ENCODE results near the gene ABHD6.
A peak's percentile ranks its signal among the peaks of the same experiment; 100 is the strongest.
"Not testable (repeated sequence)": the region's sequence is repeated elsewhere in the genome, so short reads cannot be mapped to it uniquely, and the experiment has no call there.

The ABHD6 gene

DNA sequence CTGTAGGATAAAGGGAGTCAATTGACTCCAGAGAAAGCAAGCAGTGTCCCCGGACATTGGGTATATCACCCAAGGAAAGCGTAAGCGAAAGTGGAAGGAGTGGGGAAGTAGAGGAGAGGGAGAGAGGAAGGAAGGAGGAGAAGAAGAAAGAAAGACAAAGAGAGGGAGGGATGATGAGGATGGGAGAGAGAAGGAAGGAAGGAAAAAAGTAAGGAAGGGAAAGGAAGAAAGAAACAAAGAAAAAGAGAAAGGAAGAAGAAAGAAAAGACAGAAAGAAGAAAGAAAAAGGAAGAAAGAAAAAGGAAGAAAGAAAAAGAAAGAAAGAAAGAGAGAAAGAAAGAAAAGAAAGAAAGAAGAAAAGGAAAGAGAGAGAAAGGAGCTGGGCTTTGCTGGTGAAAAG lies 27.7 kb upstream of the ABHD6 start:
- no peak for DNase-seq (ENCODE audit: low read depth in 3 of 3)

DNA sequence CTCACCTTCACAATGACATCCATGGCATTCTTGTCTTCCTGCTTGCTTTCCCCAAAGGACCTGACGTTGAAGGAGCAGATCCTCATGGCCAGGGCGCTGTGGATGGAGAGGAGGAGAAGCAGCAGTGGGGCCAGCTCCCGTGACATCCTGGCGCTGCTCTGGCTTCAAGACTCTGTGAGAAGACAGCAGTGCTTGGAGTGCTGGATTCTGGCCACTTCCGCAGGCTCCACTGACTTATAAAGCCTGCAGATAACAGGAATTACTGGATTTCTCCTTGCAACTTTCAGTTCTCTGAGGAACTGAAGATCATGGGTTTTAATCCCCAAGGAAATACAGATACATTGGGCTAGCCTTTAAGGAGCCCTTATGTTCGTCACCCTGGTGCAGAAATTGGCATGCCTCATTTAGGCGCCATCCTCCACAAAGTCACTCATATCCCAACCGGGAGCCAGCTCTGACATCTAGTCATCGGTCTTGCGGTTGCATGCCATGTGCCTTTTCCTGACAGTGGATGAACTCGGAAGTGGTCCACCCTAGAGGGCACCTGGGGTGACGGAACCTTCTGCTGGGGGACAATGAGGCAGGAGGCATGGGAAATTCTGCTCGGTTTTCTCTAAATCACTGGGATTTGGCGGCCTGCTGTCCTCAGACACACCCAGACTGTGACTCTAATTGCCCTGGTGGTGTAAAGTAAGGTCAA lies 26.7 kb upstream of the ABHD6 start, which contains the start of gene DNASE1L3:
Gene DNASE1L3, minus strand, starts transcription at position 212 of the 700 bp plus-strand sequence. Its CDS starts 66 bp downstream, at position 146.
- DNase-seq (ENCODE audit: low read depth in 3 of 3) = no peak

DNA sequence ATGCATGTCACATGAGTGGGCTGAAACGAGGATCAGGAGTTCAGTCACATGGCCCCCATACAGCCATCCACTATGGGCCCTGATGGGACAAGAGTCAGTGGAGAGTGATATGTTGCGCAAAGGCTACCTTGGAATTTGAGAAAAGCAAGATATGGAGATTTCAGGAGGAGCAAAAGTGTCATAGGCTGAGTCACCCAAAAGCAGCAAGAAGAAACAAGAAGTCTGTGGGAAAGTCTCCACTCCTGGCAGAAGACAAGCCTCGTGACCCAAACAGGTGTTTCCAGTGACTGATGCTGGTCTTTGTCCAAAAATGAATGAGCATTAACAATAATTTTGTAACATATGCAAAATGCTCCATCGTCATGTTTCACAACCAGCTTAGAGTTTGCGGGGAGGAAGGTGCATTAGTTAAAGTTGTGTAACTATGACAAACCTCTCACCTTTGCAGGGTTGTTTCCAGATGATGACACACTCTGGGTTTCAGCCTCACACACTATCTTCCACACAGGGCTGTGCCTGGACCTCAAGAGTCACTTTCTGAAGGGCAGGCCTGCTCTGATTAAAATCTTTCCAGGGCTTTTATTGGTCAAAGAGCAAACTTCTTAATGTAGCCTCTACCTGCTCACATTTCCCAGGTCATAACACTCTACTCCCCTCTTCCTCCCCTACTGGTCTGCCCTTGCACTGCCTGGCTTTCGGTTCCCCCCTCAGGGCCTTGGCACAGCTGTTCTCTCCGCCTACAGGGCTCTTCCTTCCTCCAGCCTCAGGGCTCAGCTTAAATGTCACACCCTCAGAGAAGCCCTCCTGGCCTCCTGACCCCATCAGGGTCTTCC lies 22.9 kb upstream of the ABHD6 start:
- DNase-seq (ENCODE audit: low read depth in 3 of 3) = peak; percentile 25 to 44 (median 42)

DNA sequence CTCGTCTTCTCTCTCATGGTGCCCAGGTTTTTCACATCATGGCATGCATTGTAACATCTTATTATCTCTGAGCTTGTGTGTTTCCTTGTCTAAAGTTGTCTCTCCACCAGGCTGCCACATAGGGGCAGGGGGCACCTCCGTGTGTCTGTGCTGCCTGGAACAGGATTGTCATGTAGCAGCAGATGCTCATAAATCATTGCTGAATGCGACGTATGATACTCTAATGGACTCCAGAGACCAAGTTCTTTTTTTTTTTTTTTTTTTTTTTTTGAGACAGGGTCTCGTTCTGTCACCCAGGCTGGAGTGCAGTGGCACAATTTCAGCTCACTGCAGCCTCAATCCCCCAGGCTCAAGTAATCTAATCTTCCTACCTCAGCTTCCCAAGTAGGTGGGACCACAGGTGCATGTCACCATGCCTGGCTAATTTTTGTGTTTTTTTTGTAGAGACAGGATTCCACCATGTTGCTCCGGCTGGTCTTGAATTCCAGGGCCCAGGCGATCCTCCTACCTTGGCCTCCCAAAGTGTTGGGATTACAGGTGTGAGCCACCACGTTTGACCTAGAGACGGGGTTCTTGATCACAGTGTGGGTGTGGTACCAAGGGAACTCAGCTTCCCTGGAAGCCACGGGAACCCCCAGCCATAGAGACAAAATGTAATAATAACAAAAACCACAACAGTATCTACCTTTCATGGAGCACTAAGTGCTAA lies 22.1 kb upstream of the ABHD6 start:
- no peak for DNase-seq (ENCODE audit: low read depth in 3 of 3)

DNA sequence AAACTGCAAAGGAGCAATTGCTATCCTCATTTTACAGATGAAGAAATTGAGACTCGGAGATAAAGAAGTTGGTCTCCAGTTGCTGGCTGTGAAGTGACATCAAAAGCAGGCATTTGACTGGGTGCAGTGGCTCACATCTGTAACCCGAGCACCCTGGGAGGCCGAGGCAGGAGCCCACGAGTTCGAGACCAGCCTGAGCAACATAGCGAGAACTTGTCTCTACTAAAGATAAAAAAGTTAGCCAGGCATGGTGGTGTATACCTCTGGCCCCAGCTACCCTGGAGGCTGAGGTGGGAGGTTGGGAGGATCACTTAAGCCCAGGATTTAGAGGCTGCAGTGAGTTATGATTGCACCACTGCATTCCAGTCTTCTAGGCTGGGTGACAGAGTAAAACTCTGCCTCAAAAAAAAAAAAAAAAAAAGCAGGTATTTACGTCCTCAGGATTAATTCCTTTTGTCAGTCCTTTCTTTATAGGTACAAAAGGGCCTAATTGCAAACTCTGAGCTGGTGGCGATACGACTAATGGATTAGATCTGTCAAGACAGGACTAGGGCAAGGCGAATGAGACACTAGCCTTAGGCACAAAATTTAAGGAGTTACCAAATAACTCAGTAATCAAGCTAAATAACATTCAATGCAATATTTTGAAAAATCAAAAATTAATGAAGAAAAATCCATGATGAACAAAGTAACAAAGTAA lies 20.9 kb upstream of the ABHD6 start:
- no peak for DNase-seq (ENCODE audit: low read depth in 3 of 3)

DNA sequence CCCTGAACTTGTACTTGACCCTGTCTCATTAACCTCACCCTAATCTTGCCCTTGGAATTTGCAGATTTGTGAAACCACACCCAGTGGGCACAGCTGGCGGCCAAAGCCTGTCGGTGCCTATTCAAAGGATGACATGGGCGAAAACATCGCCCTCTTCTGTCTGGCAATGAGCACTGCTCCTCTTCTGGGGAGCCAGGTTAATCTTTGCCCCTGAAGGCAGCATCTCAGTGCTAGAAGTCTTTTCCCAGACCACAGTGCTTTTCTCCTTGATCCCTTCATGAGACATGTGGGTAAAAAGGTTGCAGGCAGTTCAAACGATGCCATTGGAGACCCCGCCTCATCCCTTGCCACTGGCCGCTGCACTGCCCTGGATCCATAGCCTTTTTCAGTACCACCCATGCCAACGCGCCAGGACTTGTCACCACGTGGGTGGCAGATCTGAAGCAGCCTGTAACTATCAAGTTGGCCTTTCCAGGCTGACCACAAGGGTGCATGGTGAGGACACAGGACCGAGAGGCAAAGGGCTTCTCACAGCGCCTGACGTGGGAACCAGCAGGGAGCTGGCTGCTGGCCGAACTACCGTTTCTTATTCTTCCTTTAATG lies 20.3 kb upstream of the ABHD6 start:
- DNase-seq (ENCODE audit: low read depth in 3 of 3) = peak in 2 of 3 donors; percentile 19 to 35

DNA sequence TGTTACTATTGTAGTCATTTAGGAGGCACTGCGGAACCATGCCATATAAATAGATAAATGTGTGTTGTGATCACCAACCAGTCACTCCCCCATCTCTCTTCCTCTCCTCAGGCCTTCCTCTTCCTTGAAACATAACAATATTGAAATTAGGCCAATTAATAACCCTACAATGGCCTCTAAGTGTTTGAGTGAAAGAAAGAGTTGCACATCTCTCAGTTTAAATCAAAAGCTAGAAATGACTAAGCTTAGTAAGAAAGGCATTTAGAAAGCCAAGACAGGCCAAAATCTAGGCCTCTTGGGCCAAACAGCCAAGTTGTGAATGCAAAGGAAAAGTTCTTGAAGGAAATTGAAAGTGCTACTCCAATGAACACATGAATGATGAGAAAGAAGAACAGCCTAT lies 18.7 kb upstream of the ABHD6 start:
- no peak for DNase-seq (ENCODE audit: low read depth in 3 of 3)

DNA sequence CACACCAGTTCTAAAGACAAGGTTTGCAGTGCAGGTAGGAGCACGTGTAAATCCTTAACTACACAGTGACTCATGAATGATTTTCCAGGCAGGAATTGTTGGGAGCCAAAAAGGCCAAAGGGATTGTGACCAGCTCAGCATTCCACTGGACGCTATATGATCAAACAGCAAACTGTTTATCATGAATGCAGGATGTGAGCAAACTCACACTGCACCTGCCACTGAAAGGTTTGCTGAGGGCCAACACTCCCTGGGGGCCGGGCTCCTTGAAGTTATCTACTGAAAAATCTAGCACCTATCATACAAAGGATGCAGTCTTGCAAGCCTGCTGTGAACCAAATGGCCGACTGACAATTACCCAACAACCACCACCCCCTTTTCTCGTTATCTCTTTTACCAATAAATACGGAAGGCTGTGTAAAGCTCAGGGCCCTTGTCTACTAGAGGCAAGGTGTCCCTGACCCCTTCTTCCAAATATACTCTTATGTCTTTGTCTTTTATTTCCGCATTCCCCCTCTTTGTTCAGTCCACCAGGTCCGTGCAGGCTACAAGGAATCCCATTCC lies 15.3 kb upstream of the ABHD6 start:
- DNase-seq (ENCODE audit: low read depth in 3 of 3) = no peak

DNA sequence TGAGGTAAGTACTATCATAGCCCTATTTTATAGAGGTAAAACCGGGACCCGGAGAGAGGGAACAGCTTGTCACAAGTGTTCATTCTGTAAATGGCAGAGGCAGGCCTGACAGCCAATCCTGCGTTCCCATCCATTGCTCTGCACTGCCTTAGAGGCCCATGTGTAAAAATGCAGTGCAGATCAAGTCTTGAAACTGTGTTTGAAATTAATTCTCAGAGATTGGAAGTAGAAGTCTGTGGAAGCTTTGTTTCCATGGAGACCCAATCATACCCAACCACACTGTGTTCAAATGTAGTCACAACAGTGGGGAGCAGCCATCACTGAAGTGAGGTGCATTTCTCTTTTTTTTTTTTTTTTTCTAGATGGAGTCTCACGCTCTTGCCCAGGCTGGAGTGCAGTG lies 13.7 kb upstream of the ABHD6 start:
- no peak for DNase-seq (ENCODE audit: low read depth in 3 of 3)

DNA sequence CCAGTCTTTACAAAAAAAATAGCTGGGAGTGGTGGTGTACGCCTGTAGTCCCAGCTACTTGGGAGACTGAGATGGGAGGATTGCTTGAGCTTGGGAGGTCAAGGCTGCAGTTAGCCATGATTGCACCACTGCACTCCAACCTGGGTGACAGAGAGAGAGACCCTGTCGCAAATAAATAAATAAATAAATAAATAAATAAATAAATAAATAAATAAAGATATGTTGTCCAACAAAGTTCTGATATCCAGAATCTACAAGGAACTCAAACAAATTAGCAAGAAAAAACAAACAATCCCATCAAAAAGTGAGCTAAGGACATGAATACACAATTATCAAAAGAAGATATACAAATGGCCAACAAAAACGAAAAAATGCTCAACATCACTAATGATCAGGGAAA lies 9.7 kb upstream of the ABHD6 start:
- DNase-seq (ENCODE audit: low read depth in 3 of 3) = not testable (repeated sequence)

DNA sequence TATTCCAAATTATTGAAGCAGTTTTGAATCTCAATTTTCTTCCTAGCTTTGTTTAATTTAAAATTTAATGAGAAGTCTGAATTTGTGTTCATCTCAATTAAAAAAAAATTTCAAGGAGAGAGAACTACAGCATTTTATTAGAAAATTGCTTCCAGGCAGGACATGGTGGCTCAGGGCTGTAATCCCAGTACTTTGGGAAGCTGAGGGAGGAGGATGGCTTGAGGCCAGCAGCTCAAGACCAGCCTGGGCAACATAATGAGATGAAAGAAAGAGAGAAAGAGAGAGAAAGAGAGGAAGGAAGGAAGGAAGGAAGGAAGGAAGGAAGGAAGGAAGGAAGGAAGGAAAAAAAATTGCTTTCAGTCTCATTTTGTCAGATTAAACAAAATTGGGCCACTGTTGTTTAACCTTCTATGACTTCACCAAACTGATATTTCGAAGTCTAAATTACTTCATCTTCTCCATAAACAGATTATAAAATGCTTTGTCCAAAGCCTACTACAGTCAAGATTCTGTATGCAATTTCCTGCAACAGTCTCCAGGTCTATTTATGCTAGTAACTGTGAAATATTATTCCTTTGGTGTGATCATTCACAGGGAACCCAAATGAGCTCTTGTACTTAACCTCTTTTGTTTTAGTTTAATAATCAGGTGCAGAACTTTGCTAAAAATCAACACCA lies 6.6 kb upstream of the ABHD6 start:
- no peak for DNase-seq (ENCODE audit: low read depth in 3 of 3)

DNA sequence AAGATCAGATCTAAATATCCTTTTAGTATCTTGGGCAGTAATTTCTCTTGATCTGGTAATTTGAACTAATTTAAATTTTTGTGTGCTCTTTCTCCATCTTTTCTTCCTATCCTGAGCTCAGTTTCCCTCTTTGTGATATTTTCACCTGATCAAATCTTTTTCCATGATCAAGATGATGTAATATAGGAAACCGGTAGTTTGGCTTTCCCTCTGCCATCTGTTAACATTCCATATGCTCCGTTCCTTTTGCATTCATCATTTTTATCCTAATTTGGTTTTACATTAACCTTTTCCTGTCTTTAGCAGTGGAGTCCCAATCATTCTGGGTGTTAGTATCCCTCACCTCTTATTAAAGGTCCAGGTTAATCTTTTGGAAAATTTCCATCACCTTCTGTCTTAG lies 5.9 kb upstream of the ABHD6 start:
- no peak for DNase-seq (ENCODE audit: low read depth in 3 of 3)

DNA sequence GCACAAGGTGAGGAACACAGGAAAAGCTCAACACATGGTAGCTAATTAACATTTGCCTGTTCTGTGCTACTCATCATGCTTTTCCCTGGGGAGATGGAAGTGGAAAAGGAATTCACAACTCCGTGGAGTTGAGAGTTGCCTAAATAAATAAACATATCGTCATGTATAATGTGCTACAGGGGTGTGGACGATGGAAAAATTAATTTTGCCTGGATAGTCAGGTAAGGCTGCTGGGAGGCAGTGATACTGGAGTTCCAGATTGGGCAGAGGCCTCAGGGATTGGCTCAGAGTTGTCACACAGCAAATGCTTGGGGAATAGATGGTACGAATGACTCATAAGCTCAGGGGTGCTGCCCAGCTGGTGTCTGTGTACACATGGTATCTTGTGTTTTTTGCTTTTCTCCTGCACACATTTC lies 3.1 kb upstream of the ABHD6 start:
- DNase-seq (ENCODE audit: low read depth in 3 of 3) = no peak

DNA sequence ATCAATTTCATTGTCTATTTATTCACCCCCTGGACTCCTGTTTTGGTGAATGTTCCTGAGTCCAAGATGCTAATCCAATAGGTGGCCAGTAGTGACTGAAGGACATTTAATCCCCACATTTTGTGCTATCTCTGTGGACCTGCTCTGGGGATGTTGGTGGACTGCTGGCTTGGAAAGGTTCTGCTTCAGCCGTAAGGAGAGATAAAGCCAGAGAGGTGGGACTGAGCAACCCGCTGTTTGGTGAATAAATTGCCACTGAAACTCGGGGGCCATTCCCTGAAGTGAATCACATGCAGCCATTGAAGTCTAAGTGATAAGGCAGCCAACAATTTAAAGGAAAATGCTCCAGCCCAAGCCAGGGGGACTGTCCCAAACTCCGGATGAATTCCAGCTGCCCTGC lies 1.6 kb upstream of the ABHD6 start:
- no peak for DNase-seq (ENCODE audit: low read depth in 3 of 3)

DNA sequence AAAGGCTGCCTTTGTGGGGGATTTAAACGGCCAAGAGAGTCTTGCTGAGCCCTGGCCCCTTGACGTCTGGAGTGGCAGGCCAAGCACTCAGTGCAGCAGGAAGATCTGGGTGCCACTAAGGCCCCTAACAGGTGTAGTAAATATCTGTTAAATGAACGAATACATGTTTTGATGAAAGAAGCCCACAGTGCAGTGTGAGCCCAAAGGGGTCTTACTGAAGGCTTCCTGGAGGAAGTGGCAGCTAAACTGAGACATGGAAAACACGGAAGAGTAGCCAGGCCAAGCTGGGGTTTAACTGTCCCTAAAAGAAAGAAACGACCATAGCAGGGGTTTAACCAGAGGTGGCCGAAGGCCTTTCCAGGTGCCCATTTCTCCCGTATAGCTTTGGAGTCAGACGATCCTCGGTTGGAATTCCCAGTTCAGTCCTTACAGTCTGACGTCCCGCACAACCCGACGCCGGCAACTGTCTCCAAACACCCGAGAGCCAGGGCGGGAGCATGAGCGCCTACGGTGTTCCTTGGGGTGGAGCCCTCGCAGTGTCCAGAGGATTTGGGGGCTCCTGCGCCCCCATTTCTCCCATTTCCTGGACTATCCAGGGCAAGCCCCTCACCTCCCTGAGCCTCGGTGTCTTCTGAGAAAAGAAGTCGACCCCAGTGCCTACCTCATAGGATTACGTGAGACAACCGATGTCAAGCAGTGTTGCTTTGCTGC lies 910 bp upstream of the ABHD6 start:
- no peak for DNase-seq (ENCODE audit: low read depth in 3 of 3)

DNA sequence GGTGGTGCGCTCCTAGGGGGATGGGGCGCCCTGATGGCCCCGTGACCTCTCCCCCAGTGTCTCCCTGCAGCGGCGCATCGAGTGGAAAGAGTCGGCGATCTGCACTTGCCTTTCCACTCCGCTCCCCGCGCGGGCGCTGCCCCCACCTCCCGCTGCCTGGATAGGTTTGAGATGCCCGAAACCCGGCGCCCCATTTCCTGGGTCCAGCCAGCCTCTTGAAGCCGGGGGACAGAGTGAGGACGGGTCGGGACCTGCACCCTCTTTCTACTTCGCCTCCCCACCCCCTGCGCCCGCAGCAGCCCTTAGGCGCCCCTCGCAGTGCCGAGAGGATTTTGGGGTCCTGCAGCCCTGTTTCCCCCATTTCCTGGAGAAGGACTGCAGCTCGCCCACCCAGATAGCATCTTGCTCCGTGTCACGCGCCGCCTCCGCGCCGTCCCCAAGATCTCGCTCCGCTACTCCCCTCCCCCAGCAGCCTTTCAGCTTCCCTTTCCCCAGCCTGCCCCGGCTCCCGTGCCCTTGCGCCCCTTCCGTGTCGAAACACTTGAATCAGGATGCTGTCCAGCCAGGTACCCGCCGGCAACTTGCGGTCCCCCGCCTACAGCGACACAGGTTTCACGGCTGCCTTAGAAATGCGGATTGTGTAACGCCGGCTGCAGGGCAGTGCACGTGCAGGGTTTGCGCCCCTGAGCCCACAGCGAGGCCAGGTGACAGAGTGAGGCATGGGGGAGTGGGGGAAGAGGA lies 519 bp downstream of the ABHD6 start:
- peak in 2 of 3 donors; percentile 17 to 40 for DNase-seq (ENCODE audit: low read depth in 3 of 3)

DNA sequence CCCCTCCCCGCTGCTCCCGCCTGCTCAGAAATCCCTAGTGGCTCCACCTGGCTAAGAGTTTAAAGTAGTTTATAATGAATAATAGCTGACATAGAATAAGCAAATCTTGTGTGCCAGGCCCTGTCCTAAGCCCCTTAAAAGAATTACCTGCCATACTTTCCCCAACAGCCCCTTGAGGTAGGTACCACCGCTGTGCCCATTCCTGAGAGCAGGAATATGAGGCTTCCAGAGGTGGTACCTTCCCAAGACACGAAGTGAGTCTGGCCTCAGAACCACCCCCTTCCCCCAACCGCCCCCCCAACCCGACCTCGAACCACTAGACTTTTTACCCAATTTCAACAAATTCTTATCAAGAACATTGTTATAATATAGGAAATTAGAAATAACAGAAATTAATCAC lies 1.2 kb downstream of the ABHD6 start:
- DNase-seq (ENCODE audit: low read depth in 3 of 3) = no peak

DNA sequence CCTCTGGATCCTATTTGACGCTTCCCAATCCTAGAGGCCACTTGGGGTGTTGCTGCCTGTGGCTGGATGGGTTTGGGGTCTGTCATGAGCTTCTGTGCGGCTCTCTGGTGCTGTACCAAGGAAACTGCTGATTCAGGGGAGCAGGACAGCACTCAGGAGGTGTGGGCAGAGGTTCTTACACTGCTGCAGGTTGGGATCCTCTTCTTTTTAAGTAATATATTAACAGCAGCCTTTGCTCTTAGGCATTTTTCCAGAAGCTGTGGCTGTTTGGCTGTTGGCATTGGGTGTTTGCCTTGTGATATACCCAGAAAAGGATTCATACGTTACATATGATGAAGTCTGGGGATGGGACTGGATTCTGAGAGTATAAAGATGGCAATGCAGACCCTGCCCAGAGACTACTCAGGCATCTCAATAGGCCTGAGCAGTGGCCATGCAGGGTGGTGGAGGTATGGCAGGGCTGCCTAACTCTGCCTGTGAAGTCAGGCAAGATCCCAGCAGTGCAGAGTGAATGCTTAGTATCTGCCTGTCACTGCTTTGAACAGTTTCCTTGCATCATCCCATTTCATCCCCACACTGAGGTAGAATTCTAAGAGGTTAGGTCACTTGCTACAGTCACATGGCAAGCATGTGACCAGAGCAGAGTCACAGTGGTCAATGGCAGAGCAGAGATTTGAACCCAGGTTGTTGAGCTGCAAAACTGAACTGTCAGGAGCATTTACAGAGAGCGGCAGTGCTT lies 3.9 kb downstream of the ABHD6 start:
- DNase-seq (ENCODE audit: low read depth in 3 of 3) = no peak

DNA sequence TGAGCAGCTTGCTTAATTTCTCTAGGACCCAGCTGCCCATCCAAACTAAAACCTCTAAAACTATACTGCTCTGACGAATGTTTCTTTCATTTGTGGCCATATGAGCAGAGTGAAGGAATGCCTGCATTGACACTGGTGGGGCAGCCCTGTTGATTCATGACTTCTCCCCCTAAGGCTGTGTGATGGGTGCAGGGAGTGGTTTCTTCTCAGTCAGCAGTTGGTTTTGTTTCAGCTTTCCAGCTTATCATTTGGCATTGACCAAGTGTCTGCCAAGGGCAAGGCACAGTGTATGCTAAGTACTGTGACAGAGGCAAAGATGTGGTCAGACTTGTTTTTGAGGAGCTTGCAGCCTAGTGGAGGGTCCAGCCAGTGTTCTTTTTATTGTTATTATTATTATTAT lies 4.7 kb downstream of the ABHD6 start:
- no peak for DNase-seq (ENCODE audit: low read depth in 3 of 3)
